ENCODE results near the gene TBC1D22A. TPM values are rescaled to one million over a fixed set of nuclear protein-coding genes. Genes with fewer than 3 reads are reported as not detected.

Gene TBC1D22A
- total RNA-seq, 4 donors from 2014 or later, result 16.2 to 22.2 (median 17.8) TPM

DNA sequence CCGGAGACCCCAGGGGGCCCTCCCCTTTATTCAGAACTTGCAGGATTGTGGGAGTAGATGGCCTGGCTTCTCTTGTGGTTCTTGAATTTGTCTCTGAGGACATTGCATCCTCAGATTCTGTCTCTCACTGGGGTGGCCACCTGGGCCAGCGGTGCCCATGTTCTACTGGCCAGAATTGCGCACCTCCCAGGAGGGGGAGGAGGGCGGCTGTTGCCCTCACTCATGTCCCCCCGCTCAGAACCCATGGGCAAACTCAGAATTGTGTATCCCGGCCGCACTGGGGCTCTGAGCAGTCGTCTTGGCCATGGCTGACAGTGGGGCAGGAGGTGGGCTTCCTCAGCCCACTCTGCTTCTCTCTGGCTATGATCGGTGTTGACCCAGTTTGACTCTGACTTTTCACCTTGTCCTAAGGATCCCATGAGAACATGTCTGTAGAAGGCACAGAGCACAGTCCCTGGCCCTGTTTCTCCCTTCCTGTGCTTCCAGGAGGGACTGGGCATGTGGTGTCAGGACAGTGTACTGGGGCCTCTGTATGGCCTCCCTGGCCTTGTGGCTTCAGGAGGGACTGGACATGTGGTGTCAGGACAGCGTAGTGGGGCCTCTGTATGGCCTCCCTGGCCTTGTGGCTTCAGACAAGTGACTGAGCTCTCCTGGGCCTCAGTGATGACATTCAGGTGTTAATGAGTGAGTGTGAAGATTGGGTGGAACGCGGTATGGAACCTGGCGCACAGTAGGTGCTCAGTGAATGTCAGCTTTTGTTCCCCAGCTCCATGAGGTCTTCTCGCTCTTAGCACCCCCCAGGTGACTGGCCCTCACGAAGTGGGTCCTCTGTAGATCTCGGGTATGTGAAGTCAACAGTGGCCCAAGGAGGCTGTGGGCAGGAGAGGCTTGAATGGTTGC is 99.3 kb downstream of the TBC1D22A start:
- no peaks in the 10 kb centered on the region for H3K9me3 ChIP-seq
- H3K27me3 ChIP-seq, result no peaks in the 10 kb centered on the region
- H3K4me1 ChIP-seq, result no peaks in the 10 kb centered on the region
- ATAC-seq, result no peak
- no peak overlapping the region for H3K4me3 ChIP-seq
- no peak overlapping the region for H3K27ac ChIP-seq
- peaks cover 0 to 6% of the 10 kb centered on the region in 2 donors for H3K36me3 ChIP-seq
- WGBS, 2 donors (ENCODE audit: low coverage in 1 of 2), result 86 to 100% methylated on average over 2 to 5 of the region's 16 CpGs
- TF ChIP-seq POLR2AphosphoS5 (IDR thresholded peaks at IDR 0.05) (no peak), EP300 (IDR thresholded peaks at IDR 0.05) (no peak), POLR2A (IDR thresholded peaks at IDR 0.05) (no peak)
- TF ChIP-seq, protein P1, sequence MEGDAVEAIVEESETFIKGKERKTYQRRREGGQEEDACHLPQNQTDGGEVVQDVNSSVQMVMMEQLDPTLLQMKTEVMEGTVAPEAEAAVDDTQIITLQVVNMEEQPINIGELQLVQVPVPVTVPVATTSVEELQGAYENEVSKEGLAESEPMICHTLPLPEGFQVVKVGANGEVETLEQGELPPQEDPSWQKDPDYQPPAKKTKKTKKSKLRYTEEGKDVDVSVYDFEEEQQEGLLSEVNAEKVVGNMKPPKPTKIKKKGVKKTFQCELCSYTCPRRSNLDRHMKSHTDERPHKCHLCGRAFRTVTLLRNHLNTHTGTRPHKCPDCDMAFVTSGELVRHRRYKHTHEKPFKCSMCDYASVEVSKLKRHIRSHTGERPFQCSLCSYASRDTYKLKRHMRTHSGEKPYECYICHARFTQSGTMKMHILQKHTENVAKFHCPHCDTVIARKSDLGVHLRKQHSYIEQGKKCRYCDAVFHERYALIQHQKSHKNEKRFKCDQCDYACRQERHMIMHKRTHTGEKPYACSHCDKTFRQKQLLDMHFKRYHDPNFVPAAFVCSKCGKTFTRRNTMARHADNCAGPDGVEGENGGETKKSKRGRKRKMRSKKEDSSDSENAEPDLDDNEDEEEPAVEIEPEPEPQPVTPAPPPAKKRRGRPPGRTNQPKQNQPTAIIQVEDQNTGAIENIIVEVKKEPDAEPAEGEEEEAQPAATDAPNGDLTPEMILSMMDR (IDR thresholded peaks at IDR 0.05), result no peak

DNA sequence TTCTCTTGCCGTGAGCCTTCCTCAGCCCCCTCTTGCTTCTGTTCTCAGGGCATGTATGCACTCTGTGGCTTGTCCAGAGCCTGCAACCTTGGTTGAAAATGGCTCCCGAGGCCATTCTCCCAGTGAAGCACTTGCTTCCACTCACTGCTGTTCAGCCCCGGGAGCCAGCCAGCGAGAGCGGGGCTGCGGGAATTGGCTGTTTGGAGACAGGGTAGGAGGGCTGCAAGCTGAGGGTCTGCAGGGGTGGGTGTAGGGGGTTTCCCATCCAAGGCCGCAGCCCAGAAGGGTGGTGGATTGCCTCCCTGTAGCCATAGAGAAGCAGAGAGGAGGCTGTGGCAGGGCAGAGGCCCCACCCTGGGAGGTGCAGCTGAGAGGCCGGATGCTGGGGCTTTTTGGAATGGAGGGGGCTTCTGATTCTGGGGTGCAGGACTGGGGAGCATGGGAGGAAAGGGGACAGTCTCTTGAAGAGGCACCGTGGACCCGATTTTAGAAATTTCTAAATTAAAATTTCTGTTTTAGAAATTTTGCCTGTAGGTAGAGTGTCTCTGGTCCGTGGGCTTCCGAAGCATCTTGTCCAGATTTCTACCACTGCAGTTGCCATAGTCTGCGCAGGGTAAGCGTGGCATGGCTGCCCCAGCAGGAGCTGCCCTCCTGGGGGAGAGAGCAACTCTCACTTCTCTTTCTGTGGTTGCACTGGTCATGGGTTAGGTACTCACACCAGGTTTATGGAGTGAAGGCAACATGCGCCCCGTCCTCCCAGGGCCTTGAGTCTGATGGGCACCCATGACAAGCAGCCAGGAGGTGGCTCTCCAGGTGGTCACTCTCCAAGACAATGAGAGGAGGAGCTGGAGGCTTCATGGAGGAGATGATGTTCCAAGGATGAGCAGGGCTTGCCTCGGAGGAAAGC is 100.2 kb downstream of the TBC1D22A start:
- Histone ChIP-seq H3K9me3 (no peaks in the 10 kb centered on the region), H3K4me3 (no peak overlapping the region), H3K36me3 (peaks cover 0 to 9% of the 10 kb centered on the region in 2 donors), H3K27ac (no peak overlapping the region), H3K27me3 (no peaks in the 10 kb centered on the region), H3K4me1 (no peaks in the 10 kb centered on the region)
- no peak for ATAC-seq
- no peak for TF ChIP-seq POLR2A (IDR thresholded peaks at IDR 0.05)
- TF ChIP-seq, protein P1 (IDR thresholded peaks at IDR 0.05), result no peak
- no peak for TF ChIP-seq EP300 (IDR thresholded peaks at IDR 0.05)
- no peak for TF ChIP-seq POLR2AphosphoS5 (IDR thresholded peaks at IDR 0.05)
- 83 to 100% methylated on average over 6 to 8 of the region's 17 CpGs for WGBS, 2 donors (ENCODE audit: low coverage in 1 of 2)

DNA sequence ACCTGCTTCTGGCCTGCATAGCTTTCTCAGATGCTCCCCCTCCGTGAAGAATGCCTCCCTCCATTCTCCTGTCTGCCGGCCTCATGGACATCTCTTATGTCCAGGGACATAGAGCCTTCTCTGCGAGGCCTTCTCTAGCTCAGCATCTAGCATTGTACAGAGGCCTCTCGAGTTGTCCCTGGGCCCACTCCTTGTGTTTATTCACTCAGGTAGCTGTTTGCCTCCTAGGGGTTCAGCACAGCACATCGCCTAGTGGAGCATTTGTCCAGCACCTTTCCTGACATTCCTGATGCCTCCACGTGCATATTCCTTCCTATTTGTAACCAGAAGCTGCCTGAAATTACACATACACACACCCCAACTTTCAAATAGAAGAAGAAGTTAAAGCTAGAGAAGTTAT is 101.3 kb downstream of the TBC1D22A start:
- no peak for ATAC-seq
- Histone ChIP-seq H3K4me3 (no peak overlapping the region), H3K27ac (no peak overlapping the region), H3K36me3 (peaks cover 0 to 9% of the 10 kb centered on the region in 2 donors), H3K27me3 (no peaks in the 10 kb centered on the region), H3K9me3 (no peaks in the 10 kb centered on the region), H3K4me1 (no peaks in the 10 kb centered on the region)
- 54% methylated on average over 3 of the region's 6 CpGs; no CpG with 5 or more reads in 1 of the 2 donors for WGBS, 2 donors (ENCODE audit: low coverage in 1 of 2)
- no peak for TF ChIP-seq EP300 (IDR thresholded peaks at IDR 0.05)
- TF ChIP-seq, protein P1 (IDR thresholded peaks at IDR 0.05), result no peak
- no peak for TF ChIP-seq POLR2A (IDR thresholded peaks at IDR 0.05)
- TF ChIP-seq POLR2AphosphoS5 (IDR thresholded peaks at IDR 0.05), result no peak

DNA sequence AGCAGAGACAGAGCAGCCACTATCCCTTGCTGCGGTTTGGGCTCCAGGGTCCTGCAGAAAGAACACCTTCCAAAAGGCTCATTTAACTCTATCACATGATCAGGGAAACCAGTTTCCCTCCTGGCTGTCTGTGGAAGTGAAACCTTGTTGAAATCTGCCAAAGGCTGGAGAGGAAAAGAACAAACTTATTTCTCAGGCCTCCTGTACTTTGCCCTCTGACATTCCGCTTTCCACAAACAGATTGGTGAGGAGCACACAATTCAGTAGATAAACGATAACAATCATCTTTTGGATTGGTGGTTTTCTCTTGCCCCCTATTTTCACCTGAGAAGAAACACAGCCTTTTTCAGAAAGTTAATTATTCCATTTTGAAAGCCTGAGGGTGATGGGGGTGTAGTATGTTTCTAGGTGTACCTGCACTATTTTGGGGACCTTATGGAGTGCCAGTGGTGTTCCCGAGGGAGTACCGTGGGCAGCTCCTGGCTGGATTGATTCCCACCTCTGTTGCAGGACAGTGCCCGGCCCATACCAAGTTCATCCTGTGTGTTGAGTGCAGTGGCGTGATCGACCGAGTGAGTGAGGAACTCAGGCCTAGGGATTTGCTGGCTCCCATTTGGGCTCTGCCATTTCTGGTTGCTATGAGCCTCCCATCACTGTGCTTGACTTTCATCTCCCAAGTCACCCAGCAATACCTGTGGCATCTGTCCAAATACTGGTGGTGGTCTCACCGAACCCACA is 102.0 kb downstream of the TBC1D22A start:
- TF ChIP-seq EP300 (IDR thresholded peaks at IDR 0.05), result no peak
- TF ChIP-seq POLR2AphosphoS5 (IDR thresholded peaks at IDR 0.05), result no peak
- TF ChIP-seq, protein P1 (IDR thresholded peaks at IDR 0.05), result no peak
- no peak for TF ChIP-seq POLR2A (IDR thresholded peaks at IDR 0.05)
- no peak overlapping the region for H3K4me3 ChIP-seq
- no peaks in the 10 kb centered on the region for H3K4me1 ChIP-seq
- WGBS, 2 donors (ENCODE audit: low coverage in 1 of 2), result 92% methylated on average over 4 to 7 of the region's 10 CpGs
- no peak overlapping the region for H3K27ac ChIP-seq
- no peaks in the 10 kb centered on the region for H3K27me3 ChIP-seq
- no peak for ATAC-seq
- H3K9me3 ChIP-seq, result no peaks in the 10 kb centered on the region
- H3K36me3 ChIP-seq, result peaks cover 0 to 9% of the 10 kb centered on the region in 2 donors

All from gastroesophageal sphincter (tissue), 4 donors.